GM20000 (cell line): ENCODE results near the gene GRAP2.

Experiments used
- DNase-seq: peaks from one replicate; pipeline ENCODE4 v3.0.0; 2012; ENCODE audit warnings: low spot score
- CTCF ChIP-seq: IDR thresholded peaks from 2 replicates; pipeline ENCODE4 v1.5.1; 2012; ENCODE audit warnings: mild to moderate bottlenecking, control low read depth; ENCODE audit errors: extremely low read depth, missing control alignments

The GRAP2 gene

GRCh38 chr22:39910876-39911613 is 10.2 kb downstream of the GRAP2 start:
- DNase-seq = no peak
- no peak for TF ChIP-seq CTCF

GRCh38 chr22:39913321-39913720 is 12.4 kb downstream of the GRAP2 start:
- DNase-seq = no peak
- TF ChIP-seq CTCF = no peak

GRCh38 chr22:39913886-39914285 is 13.0 kb downstream of the GRAP2 start:
- no peak for DNase-seq
- TF ChIP-seq CTCF = no peak

GRCh38 chr22:39914584-39914983 is 13.7 kb downstream of the GRAP2 start:
- DNase-seq = no peak
- TF ChIP-seq CTCF = no peak

DNA sequence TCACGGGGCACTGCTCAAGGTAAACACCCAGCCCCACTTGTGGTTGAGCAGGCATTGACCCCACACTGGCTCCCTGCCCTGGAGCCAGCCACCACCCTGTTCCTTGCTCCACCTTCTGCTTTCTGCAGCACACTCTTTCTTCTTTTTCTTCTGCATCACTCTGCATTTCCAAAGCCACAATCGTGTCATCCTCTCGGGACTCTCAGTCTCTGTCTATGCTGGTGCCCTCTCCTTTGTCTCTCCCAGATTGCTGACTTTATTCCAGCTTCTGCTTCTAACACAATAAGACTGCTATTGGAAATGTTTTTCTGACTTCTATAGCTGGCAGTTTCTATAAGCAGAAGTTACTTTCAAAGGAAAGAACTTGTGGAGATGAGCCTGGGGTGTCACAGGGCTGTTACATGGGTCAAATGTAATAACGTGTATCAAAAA is 14.4 kb downstream of the GRAP2 start:
- TF ChIP-seq CTCF = no peak
- no peak for DNase-seq

DNA sequence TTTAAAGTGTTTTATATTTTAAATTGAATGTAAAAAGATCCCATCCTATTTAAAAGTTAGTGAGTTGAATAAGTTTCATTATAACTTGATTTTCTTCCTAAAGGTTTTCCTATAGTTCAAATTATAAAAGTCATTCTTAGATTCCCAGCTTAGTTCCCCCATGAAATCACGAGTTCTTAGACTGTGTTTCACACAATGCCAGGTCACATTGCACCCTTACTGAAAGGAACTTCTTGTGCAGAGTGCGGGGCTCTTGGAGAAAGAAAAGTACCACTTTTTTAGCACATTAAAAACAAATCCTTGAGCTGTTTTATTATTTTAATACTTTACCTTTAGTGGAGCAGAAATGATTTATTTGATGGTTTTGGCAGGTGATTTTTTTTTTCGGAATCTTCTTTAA is 15.6 kb downstream of the GRAP2 start:
- TF ChIP-seq CTCF = no peak
- DNase-seq = no peak

DNA sequence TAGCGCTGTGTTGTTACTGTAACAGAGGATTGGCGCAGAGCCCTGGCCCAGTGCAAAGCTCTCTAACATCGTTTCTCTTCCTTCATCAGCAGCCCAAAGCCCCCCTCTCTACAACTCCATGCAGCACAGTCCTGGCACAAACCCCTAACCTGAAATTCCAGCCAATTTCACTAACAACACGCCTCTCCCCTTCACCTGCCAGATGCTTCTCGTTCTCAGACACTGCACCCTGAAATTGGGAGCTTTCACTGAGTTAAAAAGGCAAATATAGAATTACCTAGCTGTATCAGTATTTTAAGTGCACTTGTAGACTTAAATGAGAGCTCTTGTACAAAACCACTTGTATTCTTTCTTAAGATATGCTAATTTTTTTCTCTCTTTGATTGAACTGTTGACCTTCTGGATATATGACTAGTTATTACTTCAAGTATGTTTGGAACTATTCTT is 16.3 kb downstream of the GRAP2 start:
- TF ChIP-seq CTCF = no peak
- DNase-seq = no peak
